Measurements from ENCODE around the gene GRAMD2B.

- no peak for TF ChIP-seq EZH2 (IDR thresholded peaks at IDR 0.05)
- TF ChIP-seq CTCF (IDR thresholded peaks at IDR 0.05), result no peak
Observed at GRCh38 chr5:126516133-126516532, 92.9 kb downstream of the GRAMD2B start.
